Activated CD8-positive, alpha-beta memory T cell treated with anti-CD3 and anti-CD28 coated beads for 48 hours (primary cell): ENCODE measurements around the gene CYP27B1.

ENCODE experiments used
- DNase-seq, 3 experiments: peaks; one replicate each; pipeline ENCODE4 v3.0.0-alpha.2; 2020; ENCODE audit warnings: low read depth in 2 of 3, low spot score in 2 of 3

CYP27B1 gene, protein sequence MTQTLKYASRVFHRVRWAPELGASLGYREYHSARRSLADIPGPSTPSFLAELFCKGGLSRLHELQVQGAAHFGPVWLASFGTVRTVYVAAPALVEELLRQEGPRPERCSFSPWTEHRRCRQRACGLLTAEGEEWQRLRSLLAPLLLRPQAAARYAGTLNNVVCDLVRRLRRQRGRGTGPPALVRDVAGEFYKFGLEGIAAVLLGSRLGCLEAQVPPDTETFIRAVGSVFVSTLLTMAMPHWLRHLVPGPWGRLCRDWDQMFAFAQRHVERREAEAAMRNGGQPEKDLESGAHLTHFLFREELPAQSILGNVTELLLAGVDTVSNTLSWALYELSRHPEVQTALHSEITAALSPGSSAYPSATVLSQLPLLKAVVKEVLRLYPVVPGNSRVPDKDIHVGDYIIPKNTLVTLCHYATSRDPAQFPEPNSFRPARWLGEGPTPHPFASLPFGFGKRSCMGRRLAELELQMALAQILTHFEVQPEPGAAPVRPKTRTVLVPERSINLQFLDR

DNA sequence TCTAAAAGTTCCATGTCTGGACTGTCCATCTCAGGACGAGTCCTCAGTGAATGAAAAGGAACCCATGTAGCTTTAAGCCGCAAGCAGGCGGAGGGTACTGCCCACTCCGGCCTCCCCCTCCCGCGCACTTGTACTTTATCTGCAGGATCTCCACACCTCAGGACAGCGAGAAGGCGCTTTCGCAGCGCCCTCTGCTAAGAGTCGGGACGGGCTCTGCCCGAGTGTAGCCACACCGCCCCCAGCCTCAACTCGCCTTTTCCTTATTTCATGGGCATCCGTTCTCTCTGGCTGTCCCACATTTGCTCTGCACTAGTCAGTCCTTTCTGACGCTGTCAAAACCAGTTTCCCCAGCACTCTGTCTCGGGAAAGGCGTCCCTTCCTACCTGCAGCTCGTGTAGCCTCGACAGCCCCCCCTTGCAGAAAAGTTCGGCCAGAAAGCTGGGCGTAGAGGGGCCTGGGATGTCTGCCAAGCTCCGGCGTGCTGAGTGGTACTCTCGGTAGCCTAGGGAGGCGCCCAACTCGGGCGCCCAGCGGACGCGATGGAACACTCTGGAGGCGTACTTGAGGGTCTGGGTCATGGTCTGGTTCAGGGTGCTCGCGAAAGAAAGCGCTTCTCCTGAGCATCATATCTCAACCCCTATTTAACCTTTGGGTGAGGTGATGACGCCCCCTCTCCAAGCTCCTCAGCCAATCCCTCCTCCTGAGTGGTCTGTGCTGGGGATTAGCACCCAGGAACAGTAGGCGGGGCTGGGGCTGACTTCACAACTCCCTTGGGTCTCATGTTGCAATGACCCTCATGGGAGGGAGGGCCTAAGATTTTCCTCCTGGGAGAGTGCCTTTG is at the start of gene CYP27B1:
Gene CYP27B1, minus strand, starts transcription at position 615 of the 841 bp plus-strand sequence. Its CDS starts 37 bp downstream, at position 578.
- no peak for DNase-seq

DNA sequence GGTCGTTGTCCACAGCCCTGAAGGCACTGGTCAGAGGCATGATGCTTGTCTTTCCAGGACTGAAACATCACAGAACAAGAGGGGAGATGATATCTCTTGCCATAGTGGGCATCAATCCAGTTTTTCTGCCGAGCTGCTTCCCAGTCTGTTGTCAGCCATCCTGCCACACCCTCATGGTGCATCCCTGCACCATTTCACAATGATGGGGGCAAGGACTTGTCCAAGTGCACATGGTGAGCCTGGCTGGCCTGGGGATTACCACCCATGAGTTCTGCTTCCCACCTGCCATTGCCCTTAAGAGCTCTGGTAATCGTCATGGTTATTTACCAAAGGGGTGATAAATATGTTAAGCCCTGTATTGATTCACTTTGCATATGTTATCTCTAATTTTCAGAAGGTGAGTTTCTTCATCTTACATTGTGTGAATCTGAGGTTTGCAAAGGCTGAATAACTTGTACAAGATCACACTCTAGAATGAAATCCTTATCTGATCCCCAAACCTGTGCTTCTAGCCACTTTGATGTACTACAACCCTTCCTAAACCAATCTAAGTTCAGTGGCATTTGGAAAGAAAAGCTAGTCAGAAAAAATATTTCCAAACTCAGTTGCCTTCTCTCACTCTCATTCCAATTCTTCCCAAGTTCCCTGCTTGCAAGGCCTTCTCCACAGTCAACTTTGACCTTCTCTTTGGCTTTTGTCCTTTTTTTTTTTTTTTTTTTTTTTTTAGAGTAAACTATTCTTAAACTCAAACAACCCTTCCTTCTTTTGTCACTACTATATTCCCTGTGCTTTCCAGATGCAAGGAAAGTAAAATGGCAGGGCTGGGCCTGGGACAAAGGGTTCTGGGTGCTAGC is 49.4 kb upstream of the CYP27B1 start:
- DNase-seq: no peak

DNA sequence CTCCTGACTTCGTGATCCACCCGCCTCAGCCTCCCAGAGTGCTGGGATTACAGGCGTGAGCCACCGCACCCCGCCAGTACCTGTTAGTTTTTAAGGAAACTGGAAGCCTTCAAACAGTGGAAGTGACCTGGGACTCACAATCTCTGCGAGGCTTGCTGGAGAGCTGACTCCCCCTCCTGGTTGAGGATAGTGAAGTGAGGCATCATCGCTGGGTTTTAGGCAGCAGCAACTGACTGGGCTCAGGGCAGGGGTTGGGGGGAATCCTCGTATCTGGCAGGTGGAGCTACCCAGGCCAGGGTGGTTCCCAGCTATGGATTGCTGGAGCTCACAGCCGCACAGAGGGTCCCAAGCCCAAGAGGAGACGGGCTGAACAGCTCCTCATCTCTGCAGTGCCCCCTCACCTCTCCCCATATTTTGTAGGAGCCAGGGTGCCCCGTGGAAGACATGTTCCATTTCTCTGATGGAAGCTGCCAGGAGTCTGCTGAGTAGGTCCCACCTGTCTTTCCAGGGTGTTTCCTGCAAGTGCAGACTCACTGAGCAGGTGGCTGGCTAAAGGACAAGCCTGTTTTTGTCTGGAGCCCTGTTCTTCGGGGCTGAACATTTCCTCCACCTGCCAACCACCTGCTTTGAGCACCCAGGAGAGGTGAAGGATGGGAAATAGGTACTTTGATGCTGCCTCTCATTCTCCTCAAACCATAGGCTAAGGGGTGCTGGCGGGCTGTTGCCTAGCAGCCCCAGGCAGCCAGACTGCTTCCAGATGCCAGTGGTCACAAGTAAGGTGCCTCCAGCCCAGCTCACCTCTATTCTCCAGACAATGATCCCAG is 48.5 kb upstream of the CYP27B1 start:
- DNase-seq: no peak

DNA sequence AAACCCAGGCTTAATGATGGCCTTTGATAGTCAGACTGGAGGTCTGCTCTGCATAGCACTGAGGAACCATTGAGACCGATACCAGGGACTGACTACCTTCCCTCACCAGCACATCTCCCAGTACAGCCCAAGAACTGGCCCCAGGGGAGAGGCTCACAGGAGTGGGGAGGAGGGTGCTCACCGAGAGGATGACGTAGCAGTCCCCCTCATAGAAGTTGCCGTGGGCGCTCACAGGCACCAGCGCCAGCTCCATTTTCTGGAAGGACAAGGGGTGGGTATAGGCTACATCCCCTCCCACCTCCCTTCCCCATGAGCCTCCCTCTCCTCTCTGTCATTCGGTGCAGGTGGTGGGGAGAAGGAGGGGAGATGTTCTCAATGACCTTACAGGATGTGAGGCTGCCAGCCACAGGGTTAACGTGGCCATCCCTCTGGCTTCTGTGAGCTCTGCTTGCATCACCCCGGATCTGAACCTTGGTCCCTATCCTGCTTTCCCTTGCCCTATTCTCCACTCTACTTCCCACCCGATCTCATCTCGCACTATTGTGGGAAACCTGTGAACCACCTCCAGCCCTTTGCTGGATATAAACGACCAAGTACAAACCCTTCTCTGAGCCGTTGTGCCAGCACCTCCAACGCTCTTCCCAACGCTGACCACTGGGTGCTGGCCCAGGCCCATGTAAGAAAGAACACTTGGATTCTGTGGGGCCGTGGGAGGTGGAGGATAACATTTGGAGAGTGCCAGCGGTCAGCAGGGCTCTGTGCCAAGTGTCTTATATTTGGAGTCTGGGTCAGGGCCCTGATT is 47.3 kb upstream of the CYP27B1 start:
- DNase-seq: no peak

DNA sequence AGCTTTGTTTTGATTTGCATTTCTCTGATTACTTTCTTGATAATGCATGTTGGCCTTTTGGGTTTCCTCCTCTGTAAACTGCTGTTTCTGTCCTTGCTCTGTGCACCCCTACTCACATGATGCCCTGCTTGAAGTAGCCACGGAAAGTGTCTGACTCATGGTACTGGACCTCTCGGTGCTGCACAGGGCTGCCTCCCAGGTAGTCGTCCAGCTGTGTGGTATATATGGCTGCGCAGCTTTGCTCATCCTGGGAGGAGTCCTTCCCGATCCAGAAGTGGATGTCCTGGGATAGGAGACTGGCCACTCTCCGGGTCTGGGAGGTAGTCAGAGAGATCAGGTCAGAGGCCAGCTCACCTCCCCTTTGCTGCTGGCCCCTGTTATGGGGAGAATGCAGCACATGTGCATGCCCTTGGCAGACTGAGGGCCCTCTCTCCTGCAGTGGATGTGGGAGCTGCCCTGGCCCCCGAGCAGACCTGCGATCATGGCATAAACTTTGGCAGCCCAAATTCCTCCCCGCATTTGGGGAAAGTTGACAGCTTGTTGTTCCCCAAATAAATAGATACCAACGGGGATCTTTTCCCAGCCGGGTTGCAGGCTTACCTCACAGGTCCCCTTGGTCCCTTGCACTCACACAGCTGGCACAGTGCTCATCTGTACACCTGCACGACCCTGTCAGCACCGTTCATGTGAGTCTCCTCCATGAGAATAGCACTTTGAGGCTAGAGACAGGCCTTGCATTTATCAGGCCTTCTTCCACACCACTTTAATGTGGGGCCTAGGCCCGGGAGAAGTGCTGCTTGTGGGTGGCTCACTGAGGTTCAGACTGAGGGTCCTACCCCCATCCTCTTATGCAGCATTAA is 46.5 kb upstream of the CYP27B1 start:
- no peak for DNase-seq

DNA sequence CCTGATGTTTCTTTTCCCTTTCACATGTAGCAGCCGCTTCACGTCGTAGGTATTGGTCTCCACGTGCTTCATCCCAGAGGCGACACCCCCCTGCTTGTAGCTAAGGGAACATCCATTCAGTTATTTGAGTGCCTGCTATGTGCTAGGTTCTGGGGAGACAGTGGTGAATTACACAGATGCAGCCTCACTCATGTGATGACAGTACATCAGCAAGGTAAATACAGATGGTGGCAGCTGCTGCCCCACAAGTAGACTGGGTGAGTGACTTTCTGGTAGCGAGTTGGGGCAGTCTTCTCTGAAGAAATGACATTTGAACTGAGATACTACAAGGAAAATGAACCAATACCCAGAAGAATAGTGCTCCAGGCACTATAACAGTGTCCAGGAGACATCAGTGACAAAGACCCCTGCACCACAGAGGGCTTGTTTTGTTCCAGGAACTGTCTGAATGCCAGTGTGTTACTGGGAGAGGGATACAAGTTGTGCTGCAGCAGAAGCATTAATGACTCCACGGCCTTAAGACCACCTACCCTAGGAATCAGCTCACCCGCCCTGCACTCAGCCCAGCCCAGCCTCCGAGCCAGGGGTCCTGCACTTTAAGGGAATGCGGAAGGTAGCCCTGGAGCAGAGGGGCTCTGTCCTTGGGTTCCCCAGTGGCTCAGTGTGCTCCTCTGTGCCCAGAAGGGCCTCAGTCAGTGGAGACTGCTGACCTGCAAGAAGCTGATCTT is 44.3 kb upstream of the CYP27B1 start:
- DNase-seq: no peak

DNA sequence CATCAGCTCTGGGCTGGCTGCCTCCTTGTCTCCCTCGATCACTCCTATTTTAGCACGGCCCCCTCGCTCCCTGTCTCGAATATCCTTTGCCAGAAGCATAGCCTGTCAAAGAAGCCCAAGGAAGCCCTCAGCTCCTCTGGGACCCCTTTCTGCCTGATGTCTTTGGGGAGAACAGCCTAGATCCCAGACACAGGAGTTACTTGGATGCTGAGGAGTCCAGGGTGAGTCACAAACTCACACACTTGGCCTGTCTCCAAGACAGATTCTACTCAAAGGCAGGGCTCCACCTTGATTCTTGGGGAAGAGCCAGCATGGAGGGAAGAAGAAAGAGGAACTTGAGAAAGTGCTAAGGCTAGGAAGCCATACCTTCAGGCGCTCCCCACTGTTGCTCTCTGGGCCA is 43.6 kb upstream of the CYP27B1 start:
- DNase-seq: no peak

DNA sequence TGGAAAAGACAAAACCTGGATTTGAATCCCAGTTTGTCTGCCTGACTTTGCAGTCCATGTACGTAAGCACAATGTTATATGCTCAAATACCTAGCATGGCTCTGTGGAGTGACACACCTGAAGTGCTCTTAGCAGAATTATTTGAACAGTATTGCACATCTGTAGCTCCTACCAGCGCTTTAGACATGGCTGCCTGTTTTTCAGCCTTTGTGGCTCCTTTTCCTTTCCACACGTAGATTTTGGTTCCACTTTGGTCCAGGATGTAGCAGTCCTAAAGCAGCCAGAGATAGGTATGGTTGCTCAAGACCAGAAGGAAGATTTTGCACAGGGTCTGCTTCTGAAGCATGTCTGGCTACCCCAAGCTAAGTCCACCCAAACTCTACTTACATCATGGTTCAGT is 42.5 kb upstream of the CYP27B1 start:
- DNase-seq: no peak

DNA sequence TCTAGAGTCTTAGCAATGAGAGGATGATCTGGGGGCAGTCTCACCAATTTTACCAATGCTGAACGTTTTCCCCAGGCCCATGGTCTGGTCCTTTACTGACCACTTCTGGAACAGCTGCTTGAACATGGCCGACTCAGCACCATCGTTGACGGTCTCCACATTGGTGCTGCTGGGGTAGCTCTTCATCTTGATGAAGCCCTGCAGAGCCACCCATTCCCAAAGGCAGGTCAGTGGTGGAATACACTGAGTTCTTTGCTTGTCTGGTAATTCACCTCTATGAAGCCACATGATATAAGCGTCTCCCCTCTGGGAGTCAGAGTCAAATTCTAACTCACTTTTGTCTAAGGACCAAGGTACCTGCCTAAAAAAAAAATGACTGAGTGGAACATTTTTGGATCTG is 41.5 kb upstream of the CYP27B1 start:
- DNase-seq: no peak

DNA sequence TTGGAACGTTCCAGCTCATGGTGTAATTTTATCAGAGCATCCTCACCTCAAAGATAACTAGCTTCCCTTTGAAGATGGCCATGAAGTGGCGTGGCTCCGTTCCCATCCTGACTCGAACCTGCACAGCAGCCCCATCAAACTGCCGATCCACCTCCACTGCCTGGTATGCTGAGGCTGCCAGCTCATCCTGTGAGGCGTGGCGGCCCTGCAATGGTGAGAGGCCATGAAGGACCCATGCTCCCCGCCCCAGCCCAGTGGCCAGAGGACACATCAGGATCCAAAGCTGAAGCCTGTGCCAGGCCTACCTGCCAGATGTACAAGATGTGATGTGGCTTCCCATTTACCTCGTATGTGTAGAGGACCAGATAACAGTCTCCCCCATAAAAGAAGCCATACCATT is 40.4 kb upstream of the CYP27B1 start:
- DNase-seq: no peak

DNA sequence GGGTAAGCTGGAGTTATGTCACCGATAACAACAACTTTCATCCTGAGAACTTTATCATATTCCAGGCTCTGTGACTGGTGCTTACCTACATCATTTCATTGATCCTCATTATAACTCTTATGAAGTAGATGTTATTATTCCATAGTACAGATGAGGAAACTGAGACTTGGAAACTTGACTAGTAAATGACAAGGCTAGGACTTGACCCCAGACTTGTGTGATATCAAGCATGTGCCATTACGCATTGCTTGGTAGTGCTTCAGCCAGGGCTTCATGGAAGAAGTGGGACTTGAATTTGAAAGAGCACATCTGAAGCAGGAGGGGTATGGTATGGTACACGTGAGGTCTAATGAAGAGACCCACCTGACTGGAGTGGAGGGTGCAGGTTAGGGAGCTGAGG is 39.8 kb upstream of the CYP27B1 start:
- DNase-seq: no peak

DNA sequence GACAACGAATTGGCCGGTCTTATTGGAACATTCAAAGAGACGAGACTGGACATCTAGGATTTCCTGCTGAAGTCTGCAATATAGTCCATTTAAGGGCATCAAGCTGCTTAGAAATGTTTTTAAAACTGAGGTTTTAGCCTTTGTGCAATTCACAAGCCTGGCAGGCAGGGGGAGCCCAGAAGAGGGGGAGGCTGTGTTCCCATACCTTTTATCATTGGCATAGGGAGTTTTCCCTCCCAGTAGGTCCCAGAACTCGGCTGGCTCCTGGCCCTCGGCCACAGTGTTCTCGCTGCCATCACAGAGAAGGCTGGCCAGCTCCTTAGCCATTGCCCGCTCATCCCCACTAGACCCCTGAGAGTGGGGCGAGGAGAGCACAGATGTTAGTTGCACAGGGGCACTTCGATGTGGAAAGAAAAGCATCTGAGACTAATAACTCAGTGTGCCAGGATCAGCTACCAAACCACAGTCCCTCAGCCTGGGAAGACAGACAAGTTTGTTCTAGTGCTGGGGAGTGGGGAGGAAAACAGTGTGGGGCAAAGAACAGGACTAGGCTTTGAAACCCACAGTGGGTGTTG is 36.5 kb upstream of the CYP27B1 start:
- no peak for DNase-seq

DNA sequence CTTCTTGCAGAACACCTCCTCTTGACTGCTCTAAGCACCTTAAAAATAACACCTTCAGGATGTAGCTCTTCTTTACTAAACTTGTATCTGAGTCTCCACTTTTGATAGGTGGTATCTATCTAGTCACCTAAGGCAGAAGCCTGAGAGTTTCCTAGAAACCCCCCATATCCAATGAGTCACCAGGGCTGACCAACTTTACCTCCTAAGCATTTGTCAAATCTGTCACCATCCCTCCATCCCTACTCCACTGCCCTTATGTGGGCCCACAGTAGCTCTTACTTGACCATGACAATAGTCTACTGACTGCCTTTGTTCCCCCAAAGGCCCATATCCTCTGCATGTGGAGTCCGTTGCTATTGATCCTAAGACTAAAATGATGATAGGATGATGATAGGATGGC is 35.7 kb upstream of the CYP27B1 start:
- DNase-seq: no peak

DNA sequence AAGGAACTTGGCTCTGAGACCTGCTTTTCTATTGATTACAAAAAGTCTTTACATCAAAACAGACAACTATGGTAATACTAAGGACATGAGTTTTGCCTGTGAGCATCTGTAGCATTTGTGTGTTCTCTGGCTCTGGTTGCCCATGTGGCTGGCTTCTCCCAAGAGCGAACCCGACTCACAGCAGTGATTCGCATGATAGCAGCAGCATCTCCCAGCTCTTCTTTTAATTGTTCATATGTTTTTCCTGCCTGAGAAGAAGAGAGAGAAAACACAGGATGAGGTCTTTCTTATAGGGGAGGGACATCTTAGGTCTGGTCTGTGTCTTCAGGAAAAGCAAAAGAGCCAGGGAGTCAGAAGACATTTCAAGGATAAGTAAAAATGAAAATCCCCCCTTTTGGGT is 34.1 kb upstream of the CYP27B1 start:
- no peak for DNase-seq

DNA sequence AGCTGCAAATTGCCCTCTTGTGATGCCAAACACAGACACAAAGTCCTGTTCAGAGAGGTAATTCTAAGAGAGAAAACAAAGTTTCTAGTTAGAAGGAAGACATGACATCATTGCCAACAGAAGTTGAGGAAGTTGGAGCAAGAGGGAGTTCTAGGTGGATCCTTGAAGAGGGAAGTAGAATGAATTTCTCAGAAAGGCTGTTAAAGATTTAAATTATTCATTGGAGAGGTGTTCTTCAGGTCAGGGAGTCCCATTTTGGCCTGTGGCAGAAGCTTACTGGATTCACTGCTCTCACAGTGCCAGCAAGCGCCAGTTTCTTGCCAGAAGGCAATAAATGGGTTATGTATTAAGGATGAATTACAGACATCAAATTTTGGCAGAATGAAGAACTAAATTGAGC is 31.1 kb upstream of the CYP27B1 start:
- no peak for DNase-seq

DNA sequence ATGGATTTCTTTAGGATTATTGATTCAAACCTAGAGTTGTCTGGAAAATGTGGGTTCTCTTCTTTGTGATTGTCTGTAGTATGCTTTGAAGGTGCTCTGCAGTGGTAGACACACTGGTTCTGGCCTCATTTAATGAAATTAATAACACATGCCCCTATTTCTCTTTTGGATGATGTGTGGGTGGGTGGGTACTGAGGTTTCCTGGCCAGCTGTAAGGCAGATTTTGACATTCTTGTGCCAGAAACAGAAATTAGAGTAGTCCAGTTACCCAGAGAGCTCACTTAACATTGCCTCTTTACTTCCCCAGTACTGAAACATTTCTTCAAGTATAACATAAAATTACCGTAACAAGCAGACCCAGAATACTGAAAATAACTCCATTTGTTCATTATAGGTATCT is 30.1 kb upstream of the CYP27B1 start:
- DNase-seq: no peak

DNA sequence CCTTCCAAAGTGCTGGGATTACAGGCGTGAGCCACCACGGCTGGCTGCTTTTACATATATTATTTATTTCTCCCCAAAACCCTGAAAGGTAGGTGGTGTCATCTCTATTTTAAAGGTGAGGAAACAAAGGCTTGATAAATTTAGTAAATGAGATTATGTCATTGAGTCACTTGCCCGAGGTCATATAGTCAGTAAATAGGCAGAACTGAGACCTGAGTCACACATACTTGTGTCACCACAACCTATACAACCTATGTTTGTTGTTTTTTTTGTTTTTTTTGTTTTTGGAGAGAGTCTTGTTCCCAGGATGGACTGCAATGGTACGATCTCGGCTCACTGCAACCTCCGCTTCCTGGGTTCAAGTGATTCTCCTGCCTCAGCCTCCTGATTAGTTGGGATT is 28.5 kb upstream of the CYP27B1 start:
- DNase-seq: no peak

DNA sequence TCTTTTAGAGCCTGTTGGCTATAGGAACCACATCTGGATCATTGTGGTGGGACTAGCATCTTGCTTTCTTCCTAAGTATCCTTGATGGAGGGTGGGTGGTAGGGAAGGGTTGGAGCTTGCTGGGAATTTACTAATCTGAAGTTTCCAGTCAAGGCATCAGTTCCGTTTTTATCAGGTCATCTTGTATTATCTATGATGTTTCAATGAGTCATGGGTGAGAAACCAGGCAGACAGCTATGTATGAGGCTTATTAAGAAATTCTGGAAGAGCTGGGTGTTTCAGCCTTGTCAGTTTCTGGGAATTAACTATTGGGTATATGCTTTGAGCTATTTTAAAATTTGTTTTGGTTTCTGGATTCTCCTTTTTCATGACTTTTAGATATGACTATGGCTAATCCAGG is 27.0 kb upstream of the CYP27B1 start:
- DNase-seq: no peak
